Psoas muscle (tissue), 8 donors: Measurements from ENCODE around the gene FUT3. TPM values are rescaled to one million over a fixed set of nuclear protein-coding genes. Genes with fewer than 3 reads are reported as not detected.

Source experiments
- ATAC-seq, 4 donors: fragments of 200-7000 bp; cut with Tn5 transposase; one replicate each; pipeline ENCODE4 v1.9.1; 2020; ENCODE audit warnings: moderate library complexity in 3 of 4, mild to moderate bottlenecking in 2 of 4
- DNase-seq, 2 donors: peaks; one replicate each; pipeline ENCODE4 v3.0.0-alpha.2; 2020
- H3K27ac ChIP-seq: fragments of 200-600 bp; one replicate; pipeline ENCODE4 v1.8.0; 2022
- H3K27me3 ChIP-seq, 3 donors: fragments of 200-600 bp in 1 of 3; one replicate each; pipeline versions ENCODE4 v1.6.1 to v1.8.0; 2013 to 2022; ENCODE audit warnings: low read length in 2 of 3, mild to moderate bottlenecking in 2 of 3, moderate library complexity in 1 of 3; ENCODE audit not compliant: insufficient read depth in 3 of 3
- H3K36me3 ChIP-seq, 2 donors: fragments of 200-600 bp in 1 of 2; one replicate each; pipeline versions ENCODE4 v1.6.1 to v1.8.0; 2013 to 2022; ENCODE audit warnings: low read depth in 1 of 2, mild to moderate bottlenecking in 1 of 2, moderate library complexity in 1 of 2; ENCODE audit not compliant: insufficient read depth in 1 of 2
- H3K4me1 ChIP-seq: fragments of 200-600 bp; one replicate; pipeline ENCODE4 v1.8.0; 2022
- H3K4me3 ChIP-seq: fragments of 200-600 bp; one replicate; pipeline ENCODE4 v1.8.0; 2022; ENCODE audit warnings: mild to moderate bottlenecking
- H3K9me3 ChIP-seq: fragments of 200-600 bp; one replicate; pipeline ENCODE4 v1.8.0; 2022
- WGBS, 3 donors: extraction: QIAGEN DNeasy Blood & Tissue Kit; methylation state at CpG; one replicate each; pipeline versions ENCODE4 v1.1.6 to v1.1.7; 2013; 5-methylcytosine and 5-hydroxymethylcytosine counted together
- intact Hi-C, 2 donors: fragments of 100-400 bp; cut with DNase I; formaldehyde crosslinking; loops; one replicate each; pipeline versions ENCODE4 v1.11.0 to v1.14.2; 2022
- polyA plus RNA-seq, 3 donors: library from polyadenylated mRNA; stranded (reverse); fragments of 200-250 nt; gene quantifications; one replicate each; pipeline ENCODE4 v1.2.3, GENCODE V29; 2013
- total RNA-seq, 4 donors: library from RNA; stranded (reverse); fragmentation: NEBNext Ultra II Directional in 2 of 4; extraction: Animal tissue kit (Norgen Biotek cat#: 25700) in 2 of 4; gene quantifications; one replicate each; pipeline versions ENCODE4 v1.2.1 to v1.2.4, GENCODE V29; 2021 to 2023
- TF ChIP-seq, protein P1 (sequence below): fragments of 200-600 bp; IDR thresholded peaks from one replicate; pipeline ENCODE4 v1.8.0; 2022; ENCODE audit warnings: antibody characterized with exemption
- donor health status: healthy with polysubstance abuse.
- donor health status: DM: no; HTN: no; CAD: no; lungs with moderate emphysema.
- donor health status: Bipolar disorder and iron deficiency.
- donor health status: healthy.
- donor health status: DM: yes; HTN: yes; CAD: no.
- donor health status: DM: no; HTN: no; CAD: no.
- donor health status: DM: no; HTN: no; CAD: no.
- donor health status: DM: yes; HTN: yes; CAD: no.

FUT3 gene
- total and polyA plus RNA-seq, 7 donors: 0.03 to 0.19 TPM; not detected in 5

DNA sequence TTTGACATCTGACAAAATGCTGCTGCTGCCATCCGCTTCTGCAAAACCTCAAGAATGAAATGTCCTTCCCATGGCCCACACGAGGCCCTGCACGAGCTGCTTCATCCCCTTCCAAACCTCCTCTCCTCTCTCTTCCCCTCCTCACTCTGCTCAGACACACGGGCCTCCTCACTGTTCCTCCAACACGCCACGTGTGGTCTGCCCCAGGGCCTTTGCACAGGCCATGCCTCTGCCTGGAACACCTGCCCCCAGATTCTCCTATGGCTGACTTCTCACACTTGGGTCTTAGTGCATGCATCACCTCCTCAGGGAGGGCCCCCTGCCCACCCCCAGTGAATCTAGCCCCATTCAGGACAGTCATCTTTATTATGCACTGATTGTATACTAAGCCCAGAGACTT, 30.5 kb downstream of the FUT3 start:
- WGBS, 3 donors: 42 to 53% (median 51%) methylated on average over 6 of the region's 6 CpGs
- intact Hi-C loops: no loop called here
- TF ChIP-seq, protein P1, sequence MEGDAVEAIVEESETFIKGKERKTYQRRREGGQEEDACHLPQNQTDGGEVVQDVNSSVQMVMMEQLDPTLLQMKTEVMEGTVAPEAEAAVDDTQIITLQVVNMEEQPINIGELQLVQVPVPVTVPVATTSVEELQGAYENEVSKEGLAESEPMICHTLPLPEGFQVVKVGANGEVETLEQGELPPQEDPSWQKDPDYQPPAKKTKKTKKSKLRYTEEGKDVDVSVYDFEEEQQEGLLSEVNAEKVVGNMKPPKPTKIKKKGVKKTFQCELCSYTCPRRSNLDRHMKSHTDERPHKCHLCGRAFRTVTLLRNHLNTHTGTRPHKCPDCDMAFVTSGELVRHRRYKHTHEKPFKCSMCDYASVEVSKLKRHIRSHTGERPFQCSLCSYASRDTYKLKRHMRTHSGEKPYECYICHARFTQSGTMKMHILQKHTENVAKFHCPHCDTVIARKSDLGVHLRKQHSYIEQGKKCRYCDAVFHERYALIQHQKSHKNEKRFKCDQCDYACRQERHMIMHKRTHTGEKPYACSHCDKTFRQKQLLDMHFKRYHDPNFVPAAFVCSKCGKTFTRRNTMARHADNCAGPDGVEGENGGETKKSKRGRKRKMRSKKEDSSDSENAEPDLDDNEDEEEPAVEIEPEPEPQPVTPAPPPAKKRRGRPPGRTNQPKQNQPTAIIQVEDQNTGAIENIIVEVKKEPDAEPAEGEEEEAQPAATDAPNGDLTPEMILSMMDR: no peak
- Histone ChIP-seq H3K9me3 (no peaks in the 10 kb centered on the region), H3K27me3 (peaks cover 0 to 49% (median 5%) of the 10 kb centered on the region in 3 donors), H3K4me1 (no peaks in the 10 kb centered on the region), H3K36me3 (no peaks in the 10 kb centered on the region), H3K4me3 (no peak overlapping the region), H3K27ac (no peak overlapping the region)
- ATAC-seq (no peak), DNase-seq (no peak)

DNA sequence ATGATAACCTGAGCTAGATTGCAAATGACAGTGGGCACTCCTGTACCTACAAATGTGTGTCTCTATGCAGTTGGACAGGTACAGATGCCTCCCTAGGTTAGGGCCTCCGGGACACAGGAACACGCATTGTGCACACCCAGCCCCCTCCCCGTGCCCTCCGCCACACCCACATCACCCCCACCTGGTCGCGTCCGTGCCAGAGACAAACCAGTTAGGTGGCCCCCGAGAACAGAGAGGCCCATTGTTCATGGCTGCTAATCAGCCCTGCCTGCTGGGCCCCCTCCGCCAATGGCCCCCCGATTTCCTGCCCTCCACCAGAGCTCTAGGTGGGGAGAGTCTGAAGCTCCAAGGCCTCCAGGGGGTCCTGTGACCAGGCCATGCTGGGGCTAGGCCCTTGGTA, 32.7 kb downstream of the FUT3 start:
- no peak overlapping the region for H3K27ac ChIP-seq
- 74 to 80% (median 78%) methylated on average over 10 of the region's 10 CpGs for WGBS, 3 donors
- no peaks in the 10 kb centered on the region for H3K9me3 ChIP-seq
- DNase-seq: no peak
- TF ChIP-seq, protein P1: no peak
- intact Hi-C loops: no loop called here
- ATAC-seq: no peak
- no peaks in the 10 kb centered on the region for H3K36me3 ChIP-seq
- H3K4me3 ChIP-seq: no peak overlapping the region
- H3K27me3 ChIP-seq: peaks cover 0 to 41% (median 1%) of the 10 kb centered on the region in 3 donors
- H3K4me1 ChIP-seq: no peaks in the 10 kb centered on the region

DNA sequence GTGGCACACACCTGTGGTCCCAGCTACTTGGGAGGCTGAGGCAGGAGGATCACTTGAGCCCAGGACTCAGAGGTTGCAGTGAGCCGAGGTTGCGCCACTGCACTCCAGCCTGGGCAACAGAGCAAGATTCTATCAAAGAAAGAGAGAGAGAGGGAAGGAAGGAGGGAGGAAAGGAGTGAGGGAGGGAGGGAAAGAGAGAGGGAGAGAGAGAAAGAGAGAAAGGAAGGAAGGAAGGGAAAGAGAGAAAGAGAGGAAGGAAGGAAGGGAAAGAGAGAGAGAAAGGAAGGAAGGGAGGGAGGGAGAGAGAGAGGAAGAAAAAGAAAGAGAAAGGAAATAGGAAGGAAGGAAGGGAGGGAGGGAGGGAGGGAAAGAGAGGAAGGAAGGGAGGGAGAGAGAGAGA, 34.0 kb downstream of the FUT3 start:
- no peak overlapping the region for H3K4me3 ChIP-seq
- H3K36me3 ChIP-seq: no peaks in the 10 kb centered on the region
- ATAC-seq: no peak
- no peak overlapping the region for H3K27ac ChIP-seq
- no peaks in the 10 kb centered on the region for H3K4me1 ChIP-seq
- 82 to 89% (median 87%) methylated on average over 2 of the region's 2 CpGs for WGBS, 3 donors
- DNase-seq: no peak
- peaks cover 0 to 43% (median 3%) of the 10 kb centered on the region in 3 donors for H3K27me3 ChIP-seq
- TF ChIP-seq, protein P1: no peak
- H3K9me3 ChIP-seq: no peaks in the 10 kb centered on the region
- intact Hi-C loops: no loop called here

DNA sequence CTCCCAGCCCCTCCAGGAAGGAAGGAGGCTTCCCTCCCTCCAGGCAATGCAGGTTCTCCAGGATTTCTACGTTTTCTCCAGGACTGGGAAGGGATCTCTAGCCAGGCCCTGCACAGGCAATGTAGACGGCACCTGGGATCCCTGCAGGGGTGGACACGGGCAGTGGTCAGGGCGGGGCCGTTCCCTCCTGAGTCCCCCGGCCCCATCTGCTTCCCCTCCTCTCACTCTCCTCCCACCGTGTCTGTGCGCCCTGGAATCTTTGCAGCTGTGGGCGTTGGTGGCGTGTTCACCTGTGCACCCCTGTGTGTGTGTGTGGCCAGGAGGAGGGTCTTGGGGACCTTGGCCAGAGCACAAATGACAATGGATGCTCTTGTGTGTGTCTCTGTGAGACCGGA, 36.4 kb downstream of the FUT3 start:
- 40 to 56% (median 50%) methylated on average over 11 of the region's 11 CpGs for WGBS, 3 donors

More for the DNA sequence above, 36.4 kb downstream of the FUT3 start:
- Histone ChIP-seq H3K27ac (no peak overlapping the region), H3K9me3 (no peaks in the 10 kb centered on the region), H3K36me3 (no peaks in the 10 kb centered on the region), H3K4me1 (no peaks in the 10 kb centered on the region), H3K4me3 (no peak overlapping the region), H3K27me3 (peaks cover 0 to 41% (median 3%) of the 10 kb centered on the region in 3 donors)
- no peak for DNase-seq
- TF ChIP-seq, protein P1: no peak
- intact Hi-C loops: no loop called here
- no peak for ATAC-seq
